Activated T-helper 2 cell treated with anti-CD3 and anti-CD28 coated beads, Interferon-gamma antibody, Interleukin-2, Interleukin-4, amounts not matched to agents 10 μg/mL and 5 μg/mL and 100 μg/mL, durations not matched to agents 14 hours and 24 hours and 36 hours (primary cell): ENCODE measurements around the gene NFATC1. TPM values are rescaled to one million over a fixed set of nuclear protein-coding genes. Genes with fewer than 3 reads are reported as not detected.
A peak's percentile ranks its signal among the peaks of the same experiment; 100 is the strongest.

ENCODE experiments used
- DNase-seq: peaks from one replicate; pipeline ENCODE4 v3.0.0; 2021; ENCODE audit warnings: low spot score
- H3K27ac Mint-ChIP-seq: one replicate; pipeline ENCODE4 v1.8.0; 2021; ENCODE audit warnings: mixed read lengths
- H3K27me3 Mint-ChIP-seq: one replicate; pipeline ENCODE4 v1.8.0; 2021; ENCODE audit warnings: low read depth, mixed read lengths
- H3K36me3 Mint-ChIP-seq: one replicate; pipeline ENCODE4 v1.8.0; 2021; ENCODE audit warnings: low read depth, mixed read lengths
- H3K4me1 Mint-ChIP-seq: one replicate; pipeline ENCODE4 v1.8.0; 2021; ENCODE audit warnings: low read depth, mixed read lengths
- H3K4me3 Mint-ChIP-seq: one replicate; pipeline ENCODE4 v1.8.0; 2021; ENCODE audit warnings: low read depth, mild to moderate bottlenecking, moderate library complexity, mixed read lengths
- H3K9me3 Mint-ChIP-seq: one replicate; pipeline ENCODE4 v1.8.0; 2021; ENCODE audit warnings: mixed read lengths
- intact Hi-C: fragments of 100-400 bp; cut with micrococcal nuclease; formaldehyde crosslinking; loops from one replicate; pipeline ENCODE4 v1.15.1; 2023
- total RNA-seq: library from RNA; stranded (reverse); gene quantifications from 2 replicates; pipeline ENCODE4 v1.2.3, GENCODE V29; 2022

NFATC1 gene
- total RNA-seq, 1 donor from 2014 or later: 99.9 TPM

GRCh38 chr18:79452190-79452990 lies 56.7 kb downstream of the NFATC1 start:
- H3K4me3 Mint-ChIP-seq: no peak overlapping the region
- intact Hi-C loops: no loop called here
- no peaks in the 10 kb centered on the region for H3K27me3 Mint-ChIP-seq
- no peaks in the 10 kb centered on the region for H3K9me3 Mint-ChIP-seq
- DNase-seq: no peak
- H3K27ac Mint-ChIP-seq: no peak overlapping the region
- peaks cover 3% of the 10 kb centered on the region for H3K4me1 Mint-ChIP-seq
- H3K36me3 Mint-ChIP-seq: peaks cover 57% of the 10 kb centered on the region

GRCh38 chr18:79452991-79453645 lies 57.4 kb downstream of the NFATC1 start:
- Mint-ChIP-seq H3K4me1 (no peaks in the 10 kb centered on the region), H3K27me3 (no peaks in the 10 kb centered on the region), H3K9me3 (no peaks in the 10 kb centered on the region), H3K27ac (no peak overlapping the region), H3K4me3 (no peak overlapping the region), H3K36me3 (peaks cover 52% of the 10 kb centered on the region)
- intact Hi-C loops: no loop called here
- no peak for DNase-seq

- H3K4me1 Mint-ChIP-seq: no peaks in the 10 kb centered on the region
- H3K27me3 Mint-ChIP-seq: no peaks in the 10 kb centered on the region
- H3K36me3 Mint-ChIP-seq: peaks cover 46% of the 10 kb centered on the region
- no peak overlapping the region for H3K27ac Mint-ChIP-seq
- DNase-seq: no peak
- H3K4me3 Mint-ChIP-seq: no peak overlapping the region
- no peaks in the 10 kb centered on the region for H3K9me3 Mint-ChIP-seq
- intact Hi-C loops: no loop called here
Observed at GRCh38 chr18:79453816-79454735, 58.3 kb downstream of the NFATC1 start.

- H3K27me3 Mint-ChIP-seq: no peaks in the 10 kb centered on the region
- DNase-seq: no peak
- H3K4me1 Mint-ChIP-seq: no peaks in the 10 kb centered on the region
- no peaks in the 10 kb centered on the region for H3K9me3 Mint-ChIP-seq
- no peak overlapping the region for H3K4me3 Mint-ChIP-seq
- intact Hi-C loops: no loop called here
- peaks cover 41% of the 10 kb centered on the region for H3K36me3 Mint-ChIP-seq
- no peak overlapping the region for H3K27ac Mint-ChIP-seq
Observed at GRCh38 chr18:79455261-79455660, 59.5 kb downstream of the NFATC1 start.

GRCh38 chr18:79456105-79456980 lies 60.6 kb downstream of the NFATC1 start:
- H3K27me3 Mint-ChIP-seq: no peaks in the 10 kb centered on the region
- H3K4me3 Mint-ChIP-seq: no peak overlapping the region
- no peaks in the 10 kb centered on the region for H3K9me3 Mint-ChIP-seq
- H3K36me3 Mint-ChIP-seq: peaks cover 35% of the 10 kb centered on the region
- H3K4me1 Mint-ChIP-seq: no peaks in the 10 kb centered on the region
- no peak for DNase-seq
- H3K27ac Mint-ChIP-seq: no peak overlapping the region
- intact Hi-C loops: no loop called here

GRCh38 chr18:79457239-79457638 lies 61.5 kb downstream of the NFATC1 start:
- DNase-seq: no peak
- Mint-ChIP-seq H3K9me3 (no peaks in the 10 kb centered on the region), H3K4me1 (no peaks in the 10 kb centered on the region), H3K4me3 (no peak overlapping the region), H3K36me3 (peaks cover 35% of the 10 kb centered on the region), H3K27me3 (no peaks in the 10 kb centered on the region), H3K27ac (no peak overlapping the region)
- intact Hi-C loops: no loop called here

GRCh38 chr18:79457652-79458051 lies 61.9 kb downstream of the NFATC1 start:
- intact Hi-C loops: no loop called here
- no peaks in the 10 kb centered on the region for H3K4me1 Mint-ChIP-seq

GRCh38 chr18:79458131-79458838 lies 62.6 kb downstream of the NFATC1 start:
- no peak for DNase-seq
- intact Hi-C loops: no loop called here
- H3K9me3 Mint-ChIP-seq: no peaks in the 10 kb centered on the region
- no peak overlapping the region for H3K27ac Mint-ChIP-seq
- H3K4me3 Mint-ChIP-seq: no peak overlapping the region
- H3K36me3 Mint-ChIP-seq: peaks cover 32% of the 10 kb centered on the region
- H3K4me1 Mint-ChIP-seq: no peaks in the 10 kb centered on the region
- H3K27me3 Mint-ChIP-seq: no peaks in the 10 kb centered on the region

More at GRCh38 chr18:79457652-79458051, 61.9 kb downstream of the NFATC1 start:
- Mint-ChIP-seq H3K9me3 (no peaks in the 10 kb centered on the region), H3K27me3 (no peaks in the 10 kb centered on the region), H3K36me3 (peaks cover 35% of the 10 kb centered on the region), H3K27ac (no peak overlapping the region), H3K4me3 (no peak overlapping the region)
- DNase-seq: no peak

- no peaks in the 10 kb centered on the region for H3K27me3 Mint-ChIP-seq
- H3K36me3 Mint-ChIP-seq: peaks cover 28% of the 10 kb centered on the region
- H3K4me1 Mint-ChIP-seq: no peaks in the 10 kb centered on the region
- H3K27ac Mint-ChIP-seq: peak overlapping the region; percentile 51
- no peak for DNase-seq
- intact Hi-C loops: no loop called here
- no peak overlapping the region for H3K4me3 Mint-ChIP-seq
- no peaks in the 10 kb centered on the region for H3K9me3 Mint-ChIP-seq
Observed at GRCh38 chr18:79458917-79459803, 63.4 kb downstream of the NFATC1 start.

- Mint-ChIP-seq H3K36me3 (peaks cover 27% of the 10 kb centered on the region), H3K4me3 (no peak overlapping the region), H3K9me3 (no peaks in the 10 kb centered on the region), H3K27me3 (no peaks in the 10 kb centered on the region), H3K4me1 (peaks cover 1% of the 10 kb centered on the region), H3K27ac (peak overlapping the region; percentile 51)
- no peak for DNase-seq
- intact Hi-C loops: no loop called here
Observed at GRCh38 chr18:79459946-79460480, 64.3 kb downstream of the NFATC1 start.
